Fibroblast of skin of right quadriceps (primary cell): ENCODE data around the gene DNAH5.
"Not testable (repeated sequence)": the region's sequence is repeated elsewhere in the genome, so short reads cannot be mapped to it uniquely, and the experiment has no call there.

Experiments used
- DNase-seq: peaks from one replicate; pipeline ENCODE4 v3.0.0-alpha.2; 2013

Gene DNAH5

DNA sequence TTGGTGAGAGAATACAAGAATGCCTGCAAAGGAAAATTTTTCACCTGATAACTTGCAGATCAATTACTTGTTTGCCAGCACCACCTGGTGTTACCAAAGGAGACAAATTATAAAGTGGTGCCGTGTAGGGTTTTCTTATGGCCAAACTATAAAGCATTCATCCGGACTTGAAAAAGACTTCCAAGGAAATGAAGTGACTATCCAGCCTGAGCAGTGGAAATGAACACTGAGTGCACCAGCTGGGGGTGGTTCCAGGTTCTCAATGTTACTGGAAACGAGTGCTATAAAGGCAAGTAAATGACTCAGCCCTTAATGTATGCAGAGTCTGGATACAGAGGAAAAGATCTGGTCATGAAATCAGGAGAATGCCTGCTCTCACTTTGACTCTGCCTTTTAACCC is 113.1 kb downstream of the DNAH5 start:
- DNase-seq, result peak; percentile 11

DNA sequence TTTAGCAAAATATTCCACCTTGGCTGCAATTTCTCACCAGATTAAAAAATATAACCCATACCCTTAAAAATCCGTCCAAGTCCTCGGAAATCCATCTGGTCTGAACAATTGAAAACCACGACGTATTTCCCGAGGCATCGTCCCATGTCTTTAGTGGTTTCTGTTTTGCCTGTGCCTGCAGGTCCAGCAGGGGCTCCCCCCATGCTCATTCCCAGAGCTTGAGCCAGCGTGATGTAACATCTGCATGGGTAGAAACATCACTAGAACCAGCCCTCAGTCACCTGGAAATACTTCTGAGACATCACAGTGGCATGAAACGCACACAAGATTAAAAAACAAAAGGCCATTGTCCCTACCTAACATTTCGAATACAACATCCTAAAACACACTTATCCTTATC is 114.0 kb downstream of the DNAH5 start:
- DNase-seq, result no peak

DNA sequence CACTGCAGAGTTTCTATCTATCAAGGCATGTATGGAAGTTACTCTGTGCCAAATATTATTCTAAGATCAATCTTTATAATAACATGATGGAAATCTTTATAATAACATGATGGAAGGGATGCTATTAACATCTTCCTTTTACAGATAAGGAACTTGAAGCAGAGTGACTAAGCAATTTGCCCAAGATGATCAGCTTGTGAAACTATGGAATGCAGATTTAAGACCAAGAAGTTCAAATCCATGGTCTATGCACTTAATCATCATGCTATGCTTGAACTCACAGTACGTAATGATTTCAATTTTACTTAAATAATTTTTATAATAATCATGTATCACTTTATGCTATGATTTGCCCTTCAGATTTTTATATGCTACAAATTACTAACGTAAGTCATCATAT is 123.1 kb downstream of the DNAH5 start:
- no peak for DNase-seq

DNA sequence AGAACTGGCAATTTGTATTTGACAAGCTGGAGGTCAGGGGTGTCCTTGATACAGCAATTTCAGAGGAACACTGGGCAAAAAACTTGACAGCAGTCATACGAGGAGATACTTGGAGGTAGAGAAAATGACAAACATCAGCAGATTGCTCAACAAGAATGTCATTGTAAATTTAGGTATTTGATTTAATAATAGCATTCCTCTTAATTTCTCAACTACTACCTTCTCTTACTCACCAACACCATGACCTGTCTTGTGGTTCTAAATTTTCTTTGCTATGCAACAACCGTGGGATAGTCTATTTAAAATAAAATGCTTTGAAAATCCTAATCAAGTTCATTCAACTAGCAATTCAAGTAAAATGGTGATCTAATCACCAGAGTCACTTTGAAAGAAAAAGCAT is 128.4 kb downstream of the DNAH5 start:
- no peak for DNase-seq

DNA sequence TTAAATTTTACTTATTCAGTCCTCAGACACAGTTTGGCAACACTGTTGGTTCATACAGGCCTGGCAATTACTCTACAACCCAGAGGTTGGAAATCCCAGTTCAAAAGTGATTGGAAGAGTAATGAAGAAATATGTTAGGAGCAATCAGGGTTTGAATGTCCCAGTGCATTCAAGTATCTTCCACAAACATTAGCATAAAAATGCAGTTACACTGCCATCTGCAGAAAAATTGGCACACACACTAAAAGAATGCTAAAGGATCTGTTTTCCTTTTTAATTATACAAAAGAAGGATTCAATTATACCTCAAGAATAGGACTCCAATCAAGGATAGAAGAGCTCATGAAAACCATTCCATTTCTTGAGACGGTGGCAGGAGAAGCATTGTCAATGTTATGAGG is 130.2 kb downstream of the DNAH5 start:
- no peak for DNase-seq

DNA sequence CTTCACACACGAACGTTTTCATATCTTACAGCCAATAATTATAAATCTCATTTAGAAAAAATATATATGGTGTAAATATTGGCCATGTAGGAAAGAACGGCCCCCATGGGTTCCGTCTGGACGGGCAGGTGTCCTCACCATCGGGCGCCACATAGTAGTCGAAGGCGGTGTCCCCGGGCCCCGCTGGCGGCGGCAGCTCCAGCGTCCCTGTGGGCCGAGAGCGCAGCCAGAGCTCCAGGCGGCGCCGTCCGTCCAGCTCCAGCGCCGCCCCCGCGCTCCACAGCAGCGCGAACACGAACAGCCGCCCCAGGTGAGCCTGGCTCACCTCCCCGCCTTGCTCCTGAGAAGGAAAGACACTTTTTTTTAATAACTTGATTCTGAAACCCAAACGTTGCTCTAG is 134.6 kb downstream of the DNAH5 start:
- no peak for DNase-seq

DNA sequence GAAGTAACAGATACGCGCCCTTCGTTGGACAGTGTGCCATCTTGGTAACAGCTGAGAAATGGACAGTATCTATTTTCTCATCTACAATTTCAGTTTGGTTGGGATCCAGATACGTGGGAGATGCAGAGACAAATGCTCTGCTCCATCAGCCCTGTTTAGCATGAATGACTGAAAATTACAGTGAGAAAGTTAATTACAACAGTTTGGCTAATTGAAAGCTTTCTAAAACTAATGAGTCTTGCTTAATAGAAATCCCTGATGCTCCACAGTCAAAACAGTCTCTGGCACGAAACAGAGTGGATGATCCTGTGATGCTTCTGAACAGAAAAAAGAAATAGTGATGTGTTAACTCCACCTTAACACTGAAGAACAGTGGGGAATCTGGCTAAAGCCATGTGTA is 140.2 kb downstream of the DNAH5 start:
- DNase-seq, result no peak

DNA sequence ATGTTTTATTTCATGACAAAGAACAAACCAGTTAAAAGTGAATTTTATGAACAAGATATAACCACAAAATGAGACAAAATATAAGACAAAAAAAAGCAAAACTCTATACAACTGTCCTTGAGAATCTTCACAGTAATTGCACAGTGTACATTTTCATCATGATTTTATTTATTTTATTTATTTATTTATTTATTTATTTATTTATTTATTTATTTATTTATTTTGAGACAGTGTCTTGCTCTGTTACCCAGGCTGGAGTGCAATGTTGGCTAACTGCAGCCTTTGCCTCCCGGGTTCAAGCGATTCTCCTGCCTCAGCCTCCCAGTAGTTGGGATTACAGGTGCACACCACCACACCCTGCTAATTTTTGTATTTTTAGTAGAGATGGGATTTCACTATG is 145.9 kb downstream of the DNAH5 start:
- not testable (repeated sequence) for DNase-seq

DNA sequence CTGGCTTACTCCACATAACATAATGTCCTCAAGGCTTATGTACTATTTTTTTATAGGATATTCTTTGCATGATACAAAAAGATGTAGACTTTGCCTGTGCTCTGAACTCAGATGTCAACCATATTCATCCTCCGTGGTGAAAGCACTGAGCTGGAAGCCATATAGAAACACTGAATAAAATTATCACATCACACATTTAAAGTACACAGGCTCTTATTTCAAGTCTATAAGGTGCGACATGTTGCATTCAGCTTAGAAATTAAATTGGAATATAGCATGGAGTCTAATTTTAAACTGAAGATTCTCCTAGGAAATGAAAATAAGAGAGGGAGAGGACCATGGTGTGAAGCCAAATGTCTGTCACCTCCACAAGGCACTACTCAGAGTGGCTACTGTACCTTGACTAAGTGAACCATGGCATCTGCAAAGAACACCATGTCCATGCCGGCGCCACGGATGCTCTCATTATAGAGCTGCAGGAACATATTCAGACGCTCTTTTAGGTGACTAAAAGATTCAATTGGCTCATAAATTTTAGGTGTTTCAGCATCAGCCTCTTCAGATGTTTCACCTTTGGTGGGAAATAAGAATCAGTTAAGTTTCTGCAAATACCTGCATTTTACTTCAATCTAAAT is 158.6 kb downstream of the DNAH5 start:
- no peak for DNase-seq

DNA sequence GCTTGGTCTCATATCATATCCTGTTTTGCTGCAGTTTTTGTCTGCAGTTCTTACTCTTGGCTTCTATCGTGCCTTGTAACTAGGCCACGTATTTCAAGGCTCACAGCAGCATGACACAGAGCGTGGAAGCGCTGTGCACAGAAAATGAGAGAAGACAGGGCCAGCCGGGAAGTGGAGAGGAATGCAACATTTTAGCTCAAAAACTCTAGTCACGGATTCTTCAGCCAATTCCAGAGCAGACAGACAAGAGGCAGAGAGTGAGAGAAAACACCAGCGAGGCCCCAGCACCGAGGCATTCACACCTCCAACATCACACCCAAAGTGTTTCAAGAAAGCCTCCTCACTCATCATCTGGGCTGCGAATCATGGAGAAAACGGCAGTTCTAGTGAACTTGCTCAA is 160.8 kb downstream of the DNAH5 start:
- DNase-seq, result no peak

DNA sequence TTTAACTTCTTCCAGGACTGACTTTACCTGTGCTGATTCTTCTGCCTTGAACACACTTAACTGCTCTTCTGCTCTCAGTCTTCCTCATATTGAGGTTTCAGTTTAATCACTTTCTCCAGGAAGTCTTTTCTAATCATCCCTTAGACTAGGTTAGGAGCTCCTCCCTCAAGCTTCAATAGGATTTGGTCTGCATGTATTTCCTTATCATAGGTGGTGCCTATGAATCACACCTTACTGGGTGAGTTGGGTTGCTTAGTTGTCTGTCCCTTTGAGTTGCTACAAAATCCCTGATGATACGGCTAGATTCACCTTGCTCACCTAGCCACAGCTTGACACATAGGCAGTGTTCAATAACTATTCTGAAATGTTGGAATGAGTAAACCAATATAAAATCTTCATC is 164.4 kb downstream of the DNAH5 start:
- no peak for DNase-seq

DNA sequence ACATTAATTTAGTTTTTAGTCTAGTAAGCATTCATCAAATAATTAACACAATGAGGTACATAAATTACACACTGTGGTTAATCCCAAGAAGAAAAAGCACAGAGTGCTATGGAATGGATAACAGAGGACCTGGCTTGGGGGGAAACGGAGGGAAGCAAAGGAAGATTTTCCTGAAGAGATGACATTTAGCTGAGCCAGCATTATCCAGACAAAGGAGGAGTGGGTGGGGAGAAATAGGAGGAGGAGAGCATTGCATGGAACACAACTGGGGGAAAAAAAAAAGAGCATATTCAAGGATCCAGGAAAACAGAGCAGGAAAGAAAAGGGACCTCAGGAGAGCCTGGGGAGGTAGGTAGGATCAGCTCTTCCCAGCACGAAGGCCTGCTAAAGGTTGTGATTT is 170.8 kb downstream of the DNAH5 start:
- DNase-seq, result no peak

DNA sequence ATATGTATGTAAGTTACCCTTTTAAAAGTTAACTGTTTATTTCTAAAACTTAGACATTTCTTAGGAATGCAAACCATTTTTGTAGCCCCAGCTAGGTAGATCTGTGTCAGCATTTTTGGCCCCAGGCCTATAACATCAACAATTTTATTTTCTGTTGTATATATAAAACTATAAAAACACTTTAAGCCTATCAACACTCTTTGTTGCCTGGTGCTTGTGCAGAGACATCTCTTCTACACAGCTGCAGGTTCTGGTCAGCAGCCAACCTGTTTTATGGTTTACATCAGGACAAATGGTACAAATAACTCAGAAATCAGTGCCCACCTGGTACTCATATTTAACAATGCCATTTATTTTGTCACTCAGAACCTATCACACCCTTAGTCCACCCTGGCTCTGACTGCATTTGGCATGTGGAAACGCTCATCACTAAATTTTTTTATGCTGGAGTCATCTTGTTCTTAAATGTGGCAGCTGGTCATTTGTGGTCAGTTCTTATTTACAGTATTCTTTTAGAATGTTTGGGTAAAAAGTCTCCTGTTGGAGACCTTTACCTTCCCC is 173.4 kb downstream of the DNAH5 start:
- peak; percentile 10 for DNase-seq

DNA sequence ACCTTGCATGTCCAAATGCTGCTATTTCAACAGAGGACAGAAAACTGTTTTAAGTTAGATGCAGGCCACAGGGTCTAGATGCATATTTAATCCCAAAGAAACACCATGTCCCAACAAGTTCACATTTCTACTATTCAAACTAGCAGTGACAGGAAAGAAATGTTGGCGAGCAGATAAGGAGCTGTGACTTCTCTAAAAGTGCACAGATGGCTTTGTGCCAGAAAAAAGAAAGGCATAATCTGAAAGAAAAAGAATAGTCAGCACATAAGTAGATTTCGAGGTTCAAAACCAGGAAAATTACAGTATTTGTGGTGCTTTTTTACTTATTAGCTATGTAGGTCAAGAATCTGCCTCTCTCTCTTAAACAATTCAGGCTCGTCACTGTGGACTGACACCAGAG is 178.3 kb downstream of the DNAH5 start:
- DNase-seq, result no peak

DNA sequence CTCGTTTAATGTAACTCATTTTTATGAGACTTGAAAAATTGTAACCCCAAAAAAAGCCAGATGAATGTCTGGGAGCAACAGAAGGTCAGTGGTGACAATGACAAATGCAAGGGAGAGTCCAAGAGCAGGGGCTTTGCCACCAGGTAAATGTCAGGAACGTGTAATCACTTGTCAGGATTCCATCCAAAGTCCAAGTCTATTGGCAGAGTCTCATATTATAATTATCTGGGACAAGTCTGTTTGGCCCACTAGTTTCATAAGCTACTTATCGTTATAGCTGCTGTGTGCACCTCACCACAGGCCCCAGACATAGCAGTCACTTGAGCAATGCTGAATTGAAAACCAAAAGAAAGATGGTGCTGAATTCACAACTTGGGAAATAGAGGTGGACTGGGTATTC is 180.8 kb downstream of the DNAH5 start:
- no peak for DNase-seq

DNA sequence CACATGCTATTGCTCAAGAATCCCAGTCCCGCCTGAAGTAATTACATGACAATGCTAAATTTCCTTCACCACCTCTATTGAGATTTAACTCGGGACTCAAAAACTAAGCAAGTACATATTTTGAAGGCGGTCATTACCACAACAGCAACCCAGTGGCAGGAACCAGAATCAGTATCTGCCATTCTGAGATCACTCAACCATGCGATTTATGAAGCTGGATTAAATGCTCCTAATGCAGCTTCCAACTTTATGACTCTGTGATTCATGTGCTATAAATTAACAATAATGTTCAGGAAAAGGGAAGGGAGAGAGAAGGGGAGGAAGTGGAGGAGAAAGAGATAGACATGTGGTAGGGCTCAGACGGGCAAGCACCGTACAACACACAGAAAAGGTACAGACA is 194.7 kb downstream of the DNAH5 start:
- peak; percentile 53 for DNase-seq

DNA sequence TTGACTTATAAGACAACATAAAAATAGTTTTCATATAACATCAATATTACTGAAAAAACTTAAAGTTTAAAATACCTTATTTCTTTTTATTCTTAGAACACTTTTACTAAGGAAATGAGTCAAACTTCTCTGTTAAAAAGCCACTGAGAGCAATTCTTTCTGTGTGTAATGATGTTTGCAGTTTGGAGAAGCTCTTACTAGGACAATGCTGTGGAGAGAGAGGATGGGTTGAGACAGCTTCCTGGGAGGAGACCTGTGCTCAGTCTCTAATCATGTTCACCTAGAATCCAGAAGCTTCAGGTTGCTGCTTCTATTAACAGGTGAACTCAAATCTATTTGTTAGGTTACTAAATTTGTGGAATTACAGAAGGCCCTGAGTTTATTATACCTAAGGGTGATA is 198.5 kb downstream of the DNAH5 start:
- no peak for DNase-seq

DNA sequence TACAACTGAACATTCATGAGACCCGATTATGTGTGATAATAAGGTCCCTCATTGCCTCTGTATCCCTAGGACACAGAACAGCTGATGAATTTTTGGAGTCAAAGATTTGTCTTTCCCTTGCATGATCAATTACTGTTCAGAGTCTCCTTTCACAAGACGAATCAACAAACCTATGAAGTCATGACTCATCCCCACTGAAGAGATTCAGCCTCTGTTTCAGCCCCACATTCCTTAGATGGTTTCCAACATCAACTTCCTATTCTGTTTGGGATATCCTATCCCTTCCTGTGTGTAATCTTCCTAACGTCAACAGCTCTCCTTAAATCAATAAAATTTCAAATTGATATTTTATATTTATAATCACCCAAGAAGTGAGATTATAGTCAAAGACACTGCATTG is 199.0 kb downstream of the DNAH5 start:
- peak; percentile 74 for DNase-seq

DNA sequence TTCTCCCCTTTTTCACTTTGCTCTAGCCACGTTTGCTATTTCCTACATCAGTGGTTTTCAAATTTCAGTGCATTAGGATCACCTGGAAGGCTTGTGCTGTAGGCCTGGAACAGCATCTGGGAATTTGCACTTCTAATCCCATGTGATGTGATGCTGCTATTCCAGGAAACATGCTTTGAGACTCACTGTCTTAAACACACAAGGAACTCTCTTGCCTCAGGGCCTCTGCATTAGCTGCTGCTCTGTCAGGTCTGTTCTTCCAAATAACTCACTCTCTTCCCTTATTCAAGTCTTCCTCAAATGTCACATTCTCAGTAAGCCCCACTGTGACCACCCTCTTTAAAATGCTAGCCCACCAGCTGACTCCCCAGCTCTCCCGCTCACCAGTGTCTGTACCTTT is 204.0 kb downstream of the DNAH5 start:
- DNase-seq, result no peak

DNA sequence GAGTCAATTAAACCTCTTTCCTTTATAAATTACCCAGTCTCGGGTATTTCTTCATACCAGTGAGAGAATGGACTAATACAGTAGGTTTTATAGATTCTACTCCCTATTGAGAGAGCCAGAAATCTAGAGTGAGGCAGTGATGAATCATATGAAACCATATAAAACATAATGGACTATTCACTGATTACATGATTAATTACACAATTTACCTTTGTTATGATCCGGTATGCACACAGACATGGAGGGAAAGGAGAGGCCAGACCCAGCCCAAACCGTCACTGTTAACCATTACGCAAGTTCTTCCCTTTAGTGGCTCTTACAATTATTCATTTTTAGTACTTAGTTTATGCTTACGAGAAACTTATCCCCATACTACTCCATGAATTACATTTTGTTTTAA is 205.0 kb downstream of the DNAH5 start:
- no peak for DNase-seq

DNA sequence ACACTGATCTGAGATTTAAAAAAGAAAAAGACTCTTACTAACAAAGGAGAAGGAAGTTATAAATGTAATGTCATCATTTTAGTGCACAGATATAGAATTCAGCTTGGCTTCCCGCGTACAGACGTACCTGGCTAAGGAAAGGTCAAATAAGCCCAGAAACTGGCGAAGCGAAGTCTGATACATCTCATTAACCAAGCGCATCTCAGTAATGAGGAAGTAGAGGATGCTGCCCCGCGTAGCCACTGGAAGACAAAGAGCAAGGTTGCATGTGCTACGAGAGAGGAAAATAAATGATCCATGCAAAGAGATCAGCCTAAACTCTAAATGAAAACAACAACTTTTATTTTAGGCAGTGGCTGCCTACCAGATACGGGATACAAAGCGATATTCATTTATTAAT is 208.8 kb downstream of the DNAH5 start:
- DNase-seq, result no peak

DNA sequence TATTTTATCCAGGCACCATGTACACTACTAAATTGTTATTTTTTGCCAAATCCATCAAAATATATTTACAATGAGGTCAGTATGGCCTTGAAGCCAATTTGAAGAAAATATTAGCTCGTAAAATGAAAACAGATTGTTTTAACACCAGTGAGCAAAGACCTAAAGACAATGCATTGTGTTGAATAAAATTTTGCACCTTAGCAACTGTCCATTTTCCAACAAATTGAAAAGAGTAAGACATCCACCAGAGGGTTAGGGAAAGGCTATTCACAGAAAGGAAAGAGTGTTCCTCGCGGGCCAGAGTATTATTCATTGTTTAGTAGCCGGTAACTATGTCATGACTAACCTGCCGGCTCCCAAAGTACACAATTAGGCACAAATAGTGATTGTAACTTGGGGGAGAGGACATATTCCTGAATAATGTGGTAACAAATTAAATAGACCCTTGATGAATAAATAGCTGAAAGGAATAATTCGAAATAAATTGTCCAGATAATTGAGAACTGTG is 213.3 kb downstream of the DNAH5 start:
- no peak for DNase-seq

DNA sequence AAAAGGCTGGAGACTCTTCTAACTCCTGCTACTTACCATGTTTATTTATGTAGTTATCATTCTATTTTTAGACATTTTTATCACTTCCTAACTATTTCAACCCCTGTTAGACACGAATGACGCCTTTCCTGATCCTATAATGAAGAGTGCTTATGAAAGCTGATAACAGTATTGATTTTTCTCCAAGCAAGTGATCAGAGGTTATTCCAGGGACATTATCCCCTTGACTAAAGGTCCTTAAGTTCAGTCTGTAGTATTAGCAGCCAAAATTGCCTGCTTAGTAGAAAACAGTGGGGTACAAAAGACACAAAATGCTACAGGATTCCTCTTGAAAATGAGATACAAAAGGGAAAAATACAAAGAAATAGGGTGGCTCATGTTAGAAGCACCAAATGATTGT is 235.6 kb downstream of the DNAH5 start:
- DNase-seq, result no peak

DNA sequence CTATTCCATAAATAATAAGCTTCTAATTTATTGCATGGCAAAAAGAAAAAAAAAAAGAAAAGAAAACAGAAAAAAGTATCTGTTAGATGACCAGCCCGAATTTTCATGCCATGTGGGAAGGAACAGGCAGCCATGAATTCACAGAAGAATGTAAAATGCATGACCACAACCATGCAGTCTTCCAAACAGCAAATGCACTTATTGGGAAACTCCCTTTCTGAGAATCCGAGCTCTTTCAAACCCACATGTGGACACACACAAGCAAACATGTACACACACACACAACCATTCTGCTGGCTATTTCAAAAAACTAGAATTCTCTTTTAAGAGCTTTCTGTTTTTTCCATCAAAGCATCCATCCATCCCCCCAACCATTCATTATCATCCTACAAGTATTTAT is 236.1 kb downstream of the DNAH5 start:
- DNase-seq, result peak; percentile 7

DNA sequence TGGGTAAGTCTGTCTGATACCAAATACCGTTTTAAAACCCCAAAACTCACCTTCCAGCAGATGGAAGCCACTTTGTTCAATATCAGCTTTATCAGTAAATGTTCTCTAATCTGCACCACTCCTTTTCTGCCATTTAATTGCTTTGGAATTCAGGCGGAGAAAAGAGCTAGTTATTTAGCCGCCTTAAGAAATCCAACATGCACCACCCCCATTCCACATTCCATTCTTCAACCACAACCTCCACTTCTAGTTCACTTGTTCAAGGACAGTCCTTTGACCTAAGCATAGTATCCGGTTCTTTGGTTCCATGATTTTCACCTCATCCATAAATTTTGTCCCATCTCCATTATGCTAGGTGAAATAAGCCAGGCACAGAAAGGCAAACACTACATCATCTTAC is 240.1 kb downstream of the DNAH5 start:
- DNase-seq, result no peak
